ENCODE measurements around the gene CDS2.

- TF ChIP-seq, protein P1, sequence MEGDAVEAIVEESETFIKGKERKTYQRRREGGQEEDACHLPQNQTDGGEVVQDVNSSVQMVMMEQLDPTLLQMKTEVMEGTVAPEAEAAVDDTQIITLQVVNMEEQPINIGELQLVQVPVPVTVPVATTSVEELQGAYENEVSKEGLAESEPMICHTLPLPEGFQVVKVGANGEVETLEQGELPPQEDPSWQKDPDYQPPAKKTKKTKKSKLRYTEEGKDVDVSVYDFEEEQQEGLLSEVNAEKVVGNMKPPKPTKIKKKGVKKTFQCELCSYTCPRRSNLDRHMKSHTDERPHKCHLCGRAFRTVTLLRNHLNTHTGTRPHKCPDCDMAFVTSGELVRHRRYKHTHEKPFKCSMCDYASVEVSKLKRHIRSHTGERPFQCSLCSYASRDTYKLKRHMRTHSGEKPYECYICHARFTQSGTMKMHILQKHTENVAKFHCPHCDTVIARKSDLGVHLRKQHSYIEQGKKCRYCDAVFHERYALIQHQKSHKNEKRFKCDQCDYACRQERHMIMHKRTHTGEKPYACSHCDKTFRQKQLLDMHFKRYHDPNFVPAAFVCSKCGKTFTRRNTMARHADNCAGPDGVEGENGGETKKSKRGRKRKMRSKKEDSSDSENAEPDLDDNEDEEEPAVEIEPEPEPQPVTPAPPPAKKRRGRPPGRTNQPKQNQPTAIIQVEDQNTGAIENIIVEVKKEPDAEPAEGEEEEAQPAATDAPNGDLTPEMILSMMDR (IDR thresholded peaks at IDR 0.05) = no peak
- TF ChIP-seq ZFX (IDR thresholded peaks at IDR 0.05; ENCODE audit: borderline replicate concordance) = no peak
Observed at GRCh38 chr20:5127859-5128424, 1.1 kb downstream of the CDS2 start.

All from 22Rv1 (cell line).